Keratinocyte (primary cell): ENCODE measurements around the gene E4F1. TPM values are rescaled to one million over a fixed set of nuclear protein-coding genes. Genes with fewer than 3 reads are reported as not detected.

Experiments
- DNase-seq: peaks from one replicate; pipeline ENCODE4 v3.0.0-alpha.2; 2011; ENCODE audit warnings: low read depth, missing footprints, low spot score
- FAIRE-seq: peaks from 2 replicates; lab custom pipeline; 2011; peaks lifted over from hg19 to GRCh38; lab: Jason Lieb, UNC
- H2AFZ ChIP-seq: 2 replicates; pipeline ENCODE4 v1.6.0; 2012; ENCODE audit warnings: low read length, control low read depth, inconsistent platforms; ENCODE audit not compliant: control insufficient read depth
- H3K27ac ChIP-seq: 2 replicates; pipeline ENCODE4 v1.5.1; 2011; ENCODE audit warnings: low read length; ENCODE audit not compliant: control insufficient read depth, insufficient read depth
- H3K27me3 ChIP-seq: 3 replicates; pipeline ENCODE4 v1.6.0; 2011; ENCODE audit warnings: low read length; ENCODE audit not compliant: control insufficient read depth, insufficient read depth; ENCODE audit errors: extremely low read depth
- H3K36me3 ChIP-seq, 2 experiments: 2 replicates in 1 of 2; 3 replicates in 1 of 2; pipeline ENCODE4 v1.5.1; 2011; ENCODE audit warnings: low read length in 2 of 2, mild to moderate bottlenecking in 1 of 2; ENCODE audit not compliant: control insufficient read depth in 2 of 2, insufficient read depth in 2 of 2; ENCODE audit errors: extremely low read depth in 1 of 2
- H3K4me1 ChIP-seq: 3 replicates; pipeline ENCODE4 v1.5.1; 2011; ENCODE audit warnings: low read length; ENCODE audit not compliant: control insufficient read depth, insufficient read depth; ENCODE audit errors: extremely low read depth
- H3K4me2 ChIP-seq: 3 replicates; pipeline ENCODE4 v1.6.0; 2011; ENCODE audit warnings: low read depth, low read length; ENCODE audit not compliant: control insufficient read depth, insufficient read depth; ENCODE audit errors: extremely low read depth
- H3K4me3 ChIP-seq, 3 experiments: fragments of 200-600 bp in 1 of 3; sonication (generic) in 1 of 3; 2 replicates in 2 of 3; 3 replicates in 1 of 3; pipeline ENCODE4 v1.5.1; 2011 to 2016; ENCODE audit warnings: low read length in 3 of 3, mild to moderate bottlenecking in 3 of 3, control low read depth in 2 of 3, inconsistent platforms in 1 of 3, low read depth in 1 of 3, mixed read lengths in 1 of 3, mixed run types in 1 of 3, moderate library complexity in 1 of 3; ENCODE audit not compliant: control insufficient read depth in 2 of 3, insufficient read depth in 2 of 3; ENCODE audit errors: extremely low read depth in 1 of 3
- H3K79me2 ChIP-seq: 2 replicates; pipeline ENCODE4 v1.6.0; 2012; ENCODE audit warnings: low read length; ENCODE audit not compliant: control insufficient read depth, insufficient read depth
- H3K9ac ChIP-seq: 3 replicates; pipeline ENCODE4 v1.6.0; 2011; ENCODE audit warnings: low read length; ENCODE audit not compliant: control insufficient read depth, insufficient read depth; ENCODE audit errors: extremely low read depth
- H3K9me1 ChIP-seq: 3 replicates; pipeline ENCODE4 v1.6.0; 2011; ENCODE audit warnings: low read length; ENCODE audit not compliant: control insufficient read depth, insufficient read depth; ENCODE audit errors: extremely low read depth
- H3K9me3 ChIP-seq: 2 replicates; pipeline ENCODE4 v1.5.1; 2012; ENCODE audit warnings: low read depth, low read length; ENCODE audit not compliant: control insufficient read depth
- H4K20me1 ChIP-seq: 3 replicates; pipeline ENCODE4 v1.6.0; 2011; ENCODE audit warnings: low read length; ENCODE audit not compliant: control insufficient read depth, insufficient read depth; ENCODE audit errors: extremely low read depth
- CTCF ChIP-seq, 3 experiments: IDR thresholded peaks in 1 of 3; conservative IDR thresholded peaks in 1 of 3; optimal IDR thresholded peaks in 1 of 3; 2 replicates in 2 of 3; 3 replicates in 1 of 3; pipeline versions ENCODE3 to v1.5.1; 2011; ENCODE audit warnings: low read length in 3 of 3, mild to moderate bottlenecking in 3 of 3, moderate library complexity in 2 of 3, control low read depth in 1 of 3, inconsistent platforms in 1 of 3; ENCODE audit not compliant: insufficient read depth in 2 of 3; ENCODE audit errors: extremely low read depth in 1 of 3
- EZH2 ChIP-seq: IDR thresholded peaks from one replicate; pipeline ENCODE4 v1.6.1; 2012; ENCODE audit warnings: inconsistent platforms, mild to moderate bottlenecking, low read length, moderate library complexity
- dilution Hi-C: fragments of 300-500 bp; cut with MboI; formaldehyde crosslinking; loops from one replicate; pipeline ENCODE4 v1.7.0; 2020; ENCODE audit warnings: low sequenced_read_pairs; ENCODE audit not compliant: extremely low pct_ligation_motif_present
- polyA plus RNA-seq, 5 experiments: library from polyadenylated mRNA; depleted of rRNA in 3 of 5; stranded (reverse) in 3 of 5; stranded (forward) in 1 of 5; unstranded in 1 of 5; fragments of >200 nt; gene quantifications; 1 replicate in 1 of 5; 2 replicates in 3 of 5; 3 replicates in 1 of 5; pipeline versions ENCODE4 v1.2.1 to v1.2.3, GENCODE V29; 2011 to 2012; ENCODE audit warnings: missing spikeins in 2 of 5, low read depth in 1 of 5, low replicate concordance in 1 of 5

E4F1 gene
- polyA plus RNA-seq, 1 donor (not counting 4 experiments of a cell fraction or from before 2014, with no cell fraction given): 10.5 TPM

DNA sequence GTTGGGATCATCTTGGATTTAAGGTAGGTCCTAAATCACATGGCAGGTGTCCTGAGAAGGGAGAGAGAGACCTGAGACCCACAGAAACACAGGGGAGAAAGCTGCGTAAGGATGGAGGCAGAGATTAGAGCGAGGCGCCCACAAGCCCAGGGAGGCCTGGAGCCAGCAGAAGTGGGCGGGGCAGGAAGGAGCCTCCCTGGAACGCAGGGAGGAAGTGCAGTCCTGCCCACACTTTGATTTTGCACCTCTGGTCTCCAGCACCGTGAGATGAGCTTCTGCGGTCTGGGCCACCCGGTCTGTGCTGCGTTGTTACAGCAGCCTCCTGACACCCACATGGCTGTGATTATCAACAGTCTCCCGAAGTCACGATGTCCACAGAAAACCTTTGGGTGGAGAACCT lies 19.2 kb downstream of the E4F1 start:
- H3K79me2 ChIP-seq: no peaks in the 10 kb centered on the region
- peaks cover 20 to 24% of the 10 kb centered on the region in 2 experiments for H3K36me3 ChIP-seq
- no peaks in the 10 kb centered on the region for H3K9me1 ChIP-seq
- H3K9ac ChIP-seq: no peak overlapping the region
- DNase-seq (no peak), FAIRE-seq (no peak)
- no peak overlapping the region for H2AFZ ChIP-seq
- H3K27ac ChIP-seq: no peak overlapping the region
- peaks cover 10% of the 10 kb centered on the region for H3K27me3 ChIP-seq
- no peaks in the 10 kb centered on the region for H3K9me3 ChIP-seq
- dilution Hi-C loops: no loop called here
- H3K4me1 ChIP-seq: peaks cover 3% of the 10 kb centered on the region
- H4K20me1 ChIP-seq: no peaks in the 10 kb centered on the region
- H3K4me3 ChIP-seq: no peak overlapping the region
- TF ChIP-seq CTCF (optimal IDR thresholded peaks at IDR 0.05 in 1 of 3, IDR thresholded peaks at IDR 0.05 in 1 of 3, conservative IDR thresholded peaks at IDR 0.05 in 1 of 3; ENCODE audit: extremely low read depth in 1 of 3, insufficient read depth in 2 of 3, low read length in 3 of 3) (no peak), EZH2 (no peak)
- H3K4me2 ChIP-seq: no peak overlapping the region

DNA sequence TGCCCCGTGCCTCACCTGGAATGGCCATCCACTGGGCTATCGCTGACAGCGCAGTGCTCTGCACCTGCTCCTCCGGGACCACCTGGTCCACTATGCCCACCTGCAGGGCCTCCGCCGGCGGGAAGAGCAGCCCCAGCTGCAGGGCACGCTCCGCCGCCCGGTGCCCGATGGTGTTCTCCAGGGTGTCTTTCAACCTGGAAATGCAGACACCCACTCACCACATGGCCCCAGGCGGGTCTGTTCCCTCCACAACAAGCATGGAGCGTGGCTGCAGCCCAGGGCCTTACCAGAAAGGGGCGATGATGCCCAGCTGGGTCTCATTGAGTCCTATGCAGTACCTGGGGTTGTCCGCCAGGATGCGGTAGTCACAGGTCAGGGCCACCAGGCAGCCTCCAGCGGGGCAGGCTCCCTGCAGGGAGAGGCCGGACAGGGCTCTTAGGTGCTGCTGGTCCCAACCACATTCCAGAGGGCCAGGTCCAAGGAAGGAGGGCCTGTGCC lies 19.7 kb downstream of the E4F1 start:
- Histone ChIP-seq H3K9me3 (no peaks in the 10 kb centered on the region), H3K9ac (no peak overlapping the region), H3K4me3 (no peak overlapping the region), H3K27ac (no peak overlapping the region), H3K79me2 (no peaks in the 10 kb centered on the region), H3K9me1 (no peaks in the 10 kb centered on the region), H3K36me3 (peaks cover 20 to 27% of the 10 kb centered on the region in 2 experiments), H2AFZ (no peak overlapping the region), H3K4me1 (peaks cover 3% of the 10 kb centered on the region), H3K27me3 (peaks cover 5% of the 10 kb centered on the region), H4K20me1 (no peaks in the 10 kb centered on the region), H3K4me2 (no peak overlapping the region)
- DNase-seq (no peak), FAIRE-seq (no peak)
- TF ChIP-seq CTCF (optimal IDR thresholded peaks at IDR 0.05 in 1 of 3, IDR thresholded peaks at IDR 0.05 in 1 of 3, conservative IDR thresholded peaks at IDR 0.05 in 1 of 3; ENCODE audit: extremely low read depth in 1 of 3, insufficient read depth in 2 of 3, low read length in 3 of 3) (no peak), EZH2 (no peak)
- dilution Hi-C loops: no loop called here
